BLaER1 (cell line): ENCODE results near the gene FOXL3.
"Not testable (repeated sequence)": the region's sequence is repeated elsewhere in the genome, so short reads cannot be mapped to it uniquely, and the experiment has no call there.

Source experiments
- H3K27ac ChIP-seq: shearing (Covaris generic); formaldehyde crosslinking; 2 replicates; pipeline ENCODE4 v1.8.1; 2022
- H3K27me3 ChIP-seq: shearing (Covaris generic); formaldehyde crosslinking; 2 replicates; pipeline ENCODE4 v1.8.1; 2022
- H3K36me3 ChIP-seq: shearing (Covaris generic); formaldehyde crosslinking; 2 replicates; pipeline ENCODE4 v1.8.1; 2022
- H3K4me1 ChIP-seq: shearing (Covaris generic); formaldehyde crosslinking; 2 replicates; pipeline ENCODE4 v1.8.1; 2022
- H3K4me2 ChIP-seq: shearing (Covaris generic); formaldehyde crosslinking; 2 replicates; pipeline ENCODE4 v1.8.1; 2022
- H3K4me3 ChIP-seq: shearing (Covaris generic); formaldehyde crosslinking; 2 replicates; pipeline ENCODE4 v1.8.1; 2022
- H3K9ac ChIP-seq: shearing (Covaris generic); formaldehyde crosslinking; 2 replicates; pipeline ENCODE4 v1.8.1; 2022
- H3K9me3 ChIP-seq: shearing (Covaris generic); formaldehyde crosslinking; 2 replicates; pipeline ENCODE4 v1.8.1; 2022
- H4K20me1 ChIP-seq: shearing (Covaris generic); formaldehyde crosslinking; 2 replicates; pipeline ENCODE4 v1.8.1; 2022
- Cebpa-rat ChIP-seq: shearing (Covaris generic); IDR thresholded peaks from 2 replicates; pipeline ENCODE4 v1.8.1; 2022

The FOXL3 gene

DNA sequence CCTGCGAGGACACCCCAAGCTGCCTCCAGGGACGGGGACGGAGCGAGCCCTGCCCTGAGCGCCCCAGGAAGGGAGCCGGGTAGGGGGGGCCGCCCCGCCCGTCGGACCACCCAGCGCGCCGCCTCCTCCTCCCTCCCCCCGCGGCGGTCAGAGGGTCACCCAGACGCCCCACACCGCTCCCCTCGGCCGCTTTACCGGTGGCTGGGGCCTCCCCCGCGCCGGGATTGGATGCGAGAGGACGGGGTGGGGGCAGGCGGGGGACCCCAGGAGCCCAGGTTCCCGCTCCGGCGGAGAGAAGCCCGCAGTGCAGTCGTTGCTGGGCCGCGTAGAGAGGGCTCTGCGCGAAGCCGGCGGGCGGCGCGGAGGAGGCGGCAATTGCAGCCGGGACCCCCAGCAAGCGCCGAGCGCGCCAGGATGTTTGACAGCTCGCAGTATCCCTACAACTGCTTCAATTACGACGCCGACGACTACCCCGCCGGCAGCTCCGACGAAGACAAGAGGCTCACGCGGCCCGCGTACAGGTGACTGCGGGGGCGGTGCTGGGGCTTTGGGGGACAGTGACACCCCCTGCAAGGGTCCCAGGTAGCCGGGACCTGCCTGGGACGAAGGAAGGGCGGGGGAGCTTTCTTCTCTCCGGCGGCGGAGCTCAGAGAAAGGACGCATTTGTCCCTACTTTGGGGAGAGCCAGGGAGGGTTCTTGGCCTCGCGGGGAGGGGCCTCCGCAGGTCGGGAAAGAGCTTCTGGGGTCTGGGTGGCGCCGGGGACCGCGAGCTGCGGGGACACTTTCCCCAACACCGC, at the start of gene FOXL3:
Gene FOXL3, plus strand, starts transcription at position 415 of the 798 bp plus-strand sequence. Its CDS starts 0 bp downstream, at position 415.
- Histone ChIP-seq H3K27ac (no peak within 1 kb of the TSS), H3K4me2 (no peak within 1 kb of the TSS), H3K9me3 (peaks cover 35% of the 10 kb centered on the region), H3K4me3 (no peak within 1 kb of the TSS), H4K20me1 (no peaks in the 10 kb centered on the region), H3K36me3 (no peaks in the 10 kb centered on the region), H3K4me1 (peaks cover under 1% of the 10 kb centered on the region; the same call in 1 of the 2 replicates), H3K27me3 (no peaks in the 10 kb centered on the region), H3K9ac (no peak within 1 kb of the TSS)
- TF ChIP-seq Cebpa-rat = no peak

DNA sequence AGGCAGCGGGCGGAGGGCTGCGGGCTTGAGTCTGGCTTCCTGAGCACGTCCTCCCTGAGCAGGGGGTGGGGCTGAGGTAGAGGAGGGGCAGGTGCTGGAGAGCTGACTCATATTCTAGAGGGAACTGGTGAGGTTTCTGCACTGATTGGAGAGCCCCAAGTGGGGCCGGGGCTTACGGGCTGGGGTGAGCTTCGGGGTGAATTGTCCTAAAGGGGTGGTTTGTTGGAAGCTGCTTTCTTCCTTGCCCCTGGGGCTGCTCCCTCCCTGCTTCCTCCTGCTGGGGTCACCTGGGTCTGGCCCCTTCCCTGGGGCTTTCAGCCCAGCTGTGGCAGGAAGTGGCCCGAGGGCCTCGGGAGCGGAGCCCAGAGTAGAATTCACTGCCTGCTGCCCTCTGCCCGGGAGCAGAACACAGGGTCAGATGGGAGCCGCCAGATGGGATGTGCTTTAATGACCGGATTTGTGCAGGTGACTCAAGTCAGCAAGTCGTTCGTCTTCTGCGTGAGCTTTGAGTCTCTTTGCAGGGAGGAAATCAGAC, 49.0 kb upstream of the FOXL3 start:
- H3K4me2 ChIP-seq = peak overlapping the region; percentile 71
- H3K4me1 ChIP-seq = peaks cover 14% of the 10 kb centered on the region
- H3K4me3 ChIP-seq = no peak overlapping the region
- H3K27me3 ChIP-seq = no peaks in the 10 kb centered on the region
- H3K9me3 ChIP-seq = peaks cover 5% of the 10 kb centered on the region; the same call in 1 of the 2 replicates
- TF ChIP-seq Cebpa-rat = no peak
- H3K27ac ChIP-seq = 0 out of 2 replicates have a peak overlapping the region, but pooled peaks have one; percentile 35
- peaks cover 59% of the 10 kb centered on the region for H4K20me1 ChIP-seq
- no peak overlapping the region for H3K9ac ChIP-seq
- peaks cover 44% of the 10 kb centered on the region for H3K36me3 ChIP-seq

- no peak for TF ChIP-seq Cebpa-rat
- Histone ChIP-seq H3K27me3 (no peaks in the 10 kb centered on the region), H3K9me3 (peaks cover 5% of the 10 kb centered on the region; the same call in 1 of the 2 replicates), H3K4me1 (peaks cover 14% of the 10 kb centered on the region), H3K4me2 (no peak overlapping the region), H3K36me3 (peaks cover 44% of the 10 kb centered on the region), H3K27ac (no peak overlapping the region), H3K4me3 (no peak overlapping the region), H3K9ac (no peak overlapping the region), H4K20me1 (peaks cover 59% of the 10 kb centered on the region)
These were observed 48.5 kb upstream of the FOXL3 start for GRCh38 chr7:241513-241912.

GRCh38 chr7:242826-243579, 47.0 kb upstream of the FOXL3 start:
- not testable (repeated sequence) for H3K4me2 ChIP-seq, H3K27me3 ChIP-seq, H3K4me3 ChIP-seq, H3K9me3 ChIP-seq, H3K27ac ChIP-seq, H3K9ac ChIP-seq
- H4K20me1 ChIP-seq = peaks cover 72% of the 10 kb centered on the region
- H3K36me3 ChIP-seq = peaks cover 50% of the 10 kb centered on the region
- peaks cover 14% of the 10 kb centered on the region for H3K4me1 ChIP-seq

- H3K9ac ChIP-seq, H3K4me2 ChIP-seq, H3K27ac ChIP-seq, H3K4me3 ChIP-seq, H3K9me3 ChIP-seq, H3K27me3 ChIP-seq: not testable (repeated sequence)
- H3K4me1 ChIP-seq = peaks cover 14% of the 10 kb centered on the region
- peaks cover 72% of the 10 kb centered on the region for H4K20me1 ChIP-seq
- peaks cover 56% of the 10 kb centered on the region for H3K36me3 ChIP-seq
These were observed 46.4 kb upstream of the FOXL3 start for GRCh38 chr7:243580-243978.

DNA sequence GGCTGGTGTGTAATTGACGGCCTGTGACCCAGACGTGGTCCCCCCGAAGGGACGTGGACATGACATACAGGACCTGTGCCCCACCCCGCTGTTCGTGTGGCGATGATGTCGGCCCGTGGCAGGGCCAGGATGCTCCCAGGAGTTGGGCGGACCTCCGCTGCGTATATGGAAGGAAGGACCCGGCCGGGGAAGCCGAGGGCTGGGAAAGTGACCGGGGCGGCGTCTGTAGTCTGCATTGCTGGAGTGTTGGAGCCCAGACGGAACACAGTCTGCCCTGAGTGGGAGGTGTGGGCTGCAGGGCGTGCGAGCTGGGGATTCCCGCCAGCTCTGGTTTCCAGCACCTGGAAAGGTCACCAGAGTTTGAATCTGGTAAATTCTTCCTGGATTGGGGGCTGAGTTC, 45.0 kb upstream of the FOXL3 start:
- Histone ChIP-seq H3K4me2 (no peak overlapping the region), H4K20me1 (peaks cover 72% of the 10 kb centered on the region), H3K27ac (no peak overlapping the region), H3K9me3 (no peaks in the 10 kb centered on the region), H3K4me1 (peaks cover 14% of the 10 kb centered on the region), H3K36me3 (peaks cover 70% of the 10 kb centered on the region), H3K4me3 (no peak overlapping the region), H3K9ac (no peak overlapping the region), H3K27me3 (no peaks in the 10 kb centered on the region)
- TF ChIP-seq Cebpa-rat = no peak

DNA sequence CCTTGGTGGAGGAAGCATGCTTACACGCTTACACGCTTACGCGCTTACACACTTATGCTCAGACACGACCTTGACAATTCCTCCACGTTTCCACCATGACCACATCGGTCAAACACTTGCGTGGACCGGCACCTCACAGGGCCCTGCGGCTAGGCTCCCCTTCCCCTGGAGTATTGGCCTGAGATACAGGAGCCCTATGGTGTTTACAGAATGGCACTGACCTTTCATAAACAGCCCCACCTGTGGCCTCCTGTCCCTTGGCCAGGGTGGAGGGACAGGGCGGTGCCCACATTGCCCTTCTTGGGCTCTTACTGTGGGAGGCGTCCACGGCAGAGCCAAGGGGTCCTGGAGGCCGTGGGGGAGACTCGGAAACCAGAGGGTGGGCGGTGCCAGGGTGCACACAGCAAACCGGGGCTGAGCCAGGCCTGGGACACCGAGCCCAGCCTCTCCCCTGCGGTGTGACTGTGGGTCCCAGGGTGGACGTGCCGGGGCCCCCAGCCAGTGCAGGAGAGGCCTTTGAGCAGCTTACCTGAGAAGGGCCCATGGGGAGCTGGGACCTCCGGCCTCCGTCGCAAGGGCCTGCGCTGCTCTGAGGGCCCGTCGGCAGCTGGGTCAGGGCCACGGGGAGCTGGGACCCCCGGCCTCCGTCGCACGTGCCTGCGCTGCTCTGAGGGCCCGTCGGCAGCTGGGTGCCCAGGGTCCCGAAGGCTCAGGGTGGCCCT, 44.2 kb upstream of the FOXL3 start:
- H3K36me3 ChIP-seq = peaks cover 78% of the 10 kb centered on the region
- no peak overlapping the region for H3K4me3 ChIP-seq
- H4K20me1 ChIP-seq = peaks cover 66% of the 10 kb centered on the region
- H3K27me3 ChIP-seq = no peaks in the 10 kb centered on the region
- H3K27ac ChIP-seq = no peak overlapping the region
- no peaks in the 10 kb centered on the region for H3K9me3 ChIP-seq
- H3K4me1 ChIP-seq = peaks cover 7% of the 10 kb centered on the region
- H3K4me2 ChIP-seq = no peak overlapping the region
- no peak for TF ChIP-seq Cebpa-rat
- H3K9ac ChIP-seq = no peak overlapping the region

DNA sequence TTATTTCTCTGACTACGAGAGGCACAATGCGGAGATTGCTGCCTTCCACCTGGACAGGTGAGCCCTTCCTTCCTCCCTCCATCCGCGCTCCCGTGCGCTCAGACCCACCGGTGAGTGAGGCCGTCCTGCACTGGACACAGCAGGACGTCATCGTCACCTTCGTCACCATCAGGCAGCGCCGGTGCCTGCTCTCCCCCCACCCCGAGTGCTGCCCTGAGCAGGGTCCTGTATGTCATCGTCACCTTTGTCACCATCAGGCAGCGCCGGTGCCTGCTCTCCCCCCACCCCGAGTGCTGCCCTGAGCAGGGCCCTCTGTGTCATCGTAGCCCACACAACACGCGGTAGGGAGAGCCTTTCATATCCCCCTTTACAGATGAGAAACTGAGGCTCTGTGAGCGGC, 43.5 kb upstream of the FOXL3 start:
- H3K27ac ChIP-seq = no peak overlapping the region
- no peaks in the 10 kb centered on the region; the same call in 1 of the 2 replicates for H3K4me1 ChIP-seq
- H3K36me3 ChIP-seq = peaks cover 85% of the 10 kb centered on the region
- no peak overlapping the region for H3K4me2 ChIP-seq
- no peak overlapping the region for H3K4me3 ChIP-seq
- no peaks in the 10 kb centered on the region for H3K9me3 ChIP-seq
- no peaks in the 10 kb centered on the region for H3K27me3 ChIP-seq
- no peak overlapping the region for H3K9ac ChIP-seq
- TF ChIP-seq Cebpa-rat = no peak
- H4K20me1 ChIP-seq = peaks cover 59% of the 10 kb centered on the region

DNA sequence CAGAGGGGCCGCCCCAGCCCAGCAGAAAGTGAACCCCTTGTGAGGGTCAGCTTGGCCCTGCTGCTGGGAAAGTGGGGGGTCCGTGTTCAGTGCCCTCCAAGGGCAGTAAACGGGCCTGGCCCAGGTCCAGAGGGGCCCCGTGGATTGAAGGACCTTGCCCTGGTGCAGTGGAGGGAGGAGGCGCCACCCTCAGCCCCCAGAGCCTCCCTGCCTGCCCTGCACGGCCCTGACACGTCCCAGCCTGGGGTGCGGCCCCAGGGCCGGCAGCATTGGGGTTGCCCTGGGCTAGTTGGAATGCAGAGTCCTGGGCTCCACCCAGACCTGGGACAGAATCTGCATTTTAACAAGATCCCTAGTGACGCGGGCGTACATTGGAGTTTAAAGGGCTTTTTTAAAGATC, 42.8 kb upstream of the FOXL3 start:
- Histone ChIP-seq H4K20me1 (peaks cover 51% of the 10 kb centered on the region), H3K4me1 (no peaks in the 10 kb centered on the region; the same call in 1 of the 2 replicates), H3K4me3 (no peak overlapping the region), H3K36me3 (peaks cover 87% of the 10 kb centered on the region), H3K27ac (no peak overlapping the region), H3K9me3 (no peaks in the 10 kb centered on the region), H3K4me2 (no peak overlapping the region), H3K27me3 (no peaks in the 10 kb centered on the region), H3K9ac (no peak overlapping the region)
- TF ChIP-seq Cebpa-rat = no peak
